ENCODE measurements around the gene IFNL2. TPM values are rescaled to one million over a fixed set of nuclear protein-coding genes. Genes with fewer than 3 reads are reported as not detected.

The IFNL2 gene
- total and polyA plus RNA-seq, 2 of the 4 experiments (the other 2 are of a cell fraction) = not detected

DNA sequence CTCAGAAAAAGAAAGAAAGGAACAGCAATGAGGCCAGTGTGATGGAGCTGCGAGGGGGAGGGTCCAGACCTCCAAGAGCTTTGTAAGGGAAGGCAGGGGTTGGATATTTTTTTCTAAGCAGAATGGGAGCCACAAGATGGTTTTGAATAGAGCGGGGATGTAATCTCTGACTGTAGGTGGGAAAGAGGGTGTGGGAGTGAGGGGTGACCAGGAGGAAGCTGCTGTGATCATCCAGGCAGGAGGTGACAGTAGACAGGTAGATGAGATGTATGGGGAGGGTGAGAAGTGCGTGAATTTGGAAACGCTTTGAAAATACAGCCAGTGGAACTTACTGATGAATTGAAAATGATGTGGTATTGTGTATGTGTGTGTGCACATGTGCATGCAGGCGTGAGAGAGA lies 7.4 kb downstream of the IFNL2 start:
- no peak overlapping the region for H3K9ac ChIP-seq (ENCODE audit: low read depth, low read length)
- no peaks in the 10 kb centered on the region for H3K36me3 ChIP-seq (ENCODE audit: control insufficient read depth, insufficient read depth, low read length)
- no peak overlapping the region for H4K91ac ChIP-seq (ENCODE audit: insufficient read depth, low read depth, low read length)
- POLR2A ChIA-PET (ENCODE audit: unreplicated experiment) = no interaction called here
- no peaks in the 10 kb centered on the region for H3K9me1 ChIP-seq (ENCODE audit: insufficient read depth, low read length)
- no peak overlapping the region for H2BK15ac ChIP-seq (ENCODE audit: low read depth, low read length)
- BruUV-seq (replicated peaks) = no TSS peak
- no peaks in the 10 kb centered on the region for H3K79me1 ChIP-seq (ENCODE audit: low read depth in 1 of 2, low read length in 2 of 2)
- TF ChIP-seq RAD21 (IDR thresholded peaks at IDR 0.05; ENCODE audit: low read length) = no peak
- TF ChIP-seq RCOR1 (IDR thresholded peaks at IDR 0.05; ENCODE audit: insufficient replicate concordance, low read length) = no peak
- TF ChIP-seq CHD1 (IDR thresholded peaks at IDR 0.05; ENCODE audit: low read depth, low read length) = no peak
- TF ChIP-seq POLR2A (IDR thresholded peaks at IDR 0.05; ENCODE audit: low read depth, low read length) = no peak
- TF ChIP-seq, protein P1, sequence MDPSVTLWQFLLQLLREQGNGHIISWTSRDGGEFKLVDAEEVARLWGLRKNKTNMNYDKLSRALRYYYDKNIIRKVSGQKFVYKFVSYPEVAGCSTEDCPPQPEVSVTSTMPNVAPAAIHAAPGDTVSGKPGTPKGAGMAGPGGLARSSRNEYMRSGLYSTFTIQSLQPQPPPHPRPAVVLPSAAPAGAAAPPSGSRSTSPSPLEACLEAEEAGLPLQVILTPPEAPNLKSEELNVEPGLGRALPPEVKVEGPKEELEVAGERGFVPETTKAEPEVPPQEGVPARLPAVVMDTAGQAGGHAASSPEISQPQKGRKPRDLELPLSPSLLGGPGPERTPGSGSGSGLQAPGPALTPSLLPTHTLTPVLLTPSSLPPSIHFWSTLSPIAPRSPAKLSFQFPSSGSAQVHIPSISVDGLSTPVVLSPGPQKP (IDR thresholded peaks at IDR 0.05; ENCODE audit: borderline replicate concordance, low read depth, low read length) = no peak
- no peaks in the 10 kb centered on the region for H3K9me3 ChIP-seq (ENCODE audit: control insufficient read depth, insufficient read depth, low read length)
- intact Hi-C loops (cut with micrococcal nuclease) (no loop called here), in situ Hi-C loops (cut with MboI; ENCODE audit: low sequenced_read_pairs) (no loop called here), dilution Hi-C loops (cut with HindIII; ENCODE audit: low sequenced_read_pairs, unreplicated experiment) (no loop called here)
- no peak overlapping the region for H3K27ac ChIP-seq (ENCODE audit: insufficient read depth, low read length)
- no peak overlapping the region for H2AK5ac ChIP-seq (ENCODE audit: low read depth, low read length)
- H4K5ac ChIP-seq (ENCODE audit: low read depth, low read length) = no peak overlapping the region
- H3K23ac ChIP-seq (ENCODE audit: low read depth, low read length) = no peak overlapping the region
- no peaks in the 10 kb centered on the region for H4K20me1 ChIP-seq (ENCODE audit: insufficient read depth, low read length)
- no peak overlapping the region for H2BK5ac ChIP-seq (ENCODE audit: low read depth, low read length, poor library complexity, severe bottlenecking)
- DNase-seq (no peak), ATAC-seq (ENCODE audit: low read depth) (no peak)
- CTCF ChIA-PET = no interaction called here
- H2AK9ac ChIP-seq (replicated peaks; ENCODE audit: low read depth, low read length, poor library complexity) = no peak overlapping the region
- H3K14ac ChIP-seq (replicated peaks; ENCODE audit: low read depth, low read length) = no peak overlapping the region
- no peak overlapping the region for H2BK120ac ChIP-seq (ENCODE audit: low read depth, low read length)
- H3K18ac ChIP-seq (ENCODE audit: low read depth, low read length) = no peak overlapping the region
- no peak overlapping the region for H4K8ac ChIP-seq (ENCODE audit: low read depth in 2 of 2, low read length in 2 of 2)
- 19% methylated on average over 2 of the region's 5 CpGs; no CpG with 5 or more reads in 1 of the 2 experiments for WGBS, 2 experiments (ENCODE audit: extremely low coverage in 2 of 2, insufficient read length in 1 of 2)
- no peak overlapping the region for H3K4ac ChIP-seq (ENCODE audit: low read depth, low read length)
- no peak overlapping the region for H2AFZ ChIP-seq (replicated peaks; ENCODE audit: low read length, poor library complexity)
- H2BK20ac ChIP-seq (ENCODE audit: low read depth, low read length) = no peak overlapping the region
- no peak overlapping the region for H3K4me3 ChIP-seq (ENCODE audit: insufficient read depth, low read depth, low read length)
- H3K4me2 ChIP-seq (ENCODE audit: low read depth, low read length) = no peak overlapping the region
- H3K27me3 ChIP-seq (ENCODE audit: control insufficient read depth, insufficient read depth, low read length) = peaks cover 13% of the 10 kb centered on the region
- no peaks in the 10 kb centered on the region for H3K4me1 ChIP-seq (ENCODE audit: control insufficient read depth, insufficient read depth, low read length)
- H3K56ac ChIP-seq (ENCODE audit: extremely low read depth, insufficient read depth, low read length) = no peak overlapping the region
